ENCODE results near the gene LRP5.

DNA sequence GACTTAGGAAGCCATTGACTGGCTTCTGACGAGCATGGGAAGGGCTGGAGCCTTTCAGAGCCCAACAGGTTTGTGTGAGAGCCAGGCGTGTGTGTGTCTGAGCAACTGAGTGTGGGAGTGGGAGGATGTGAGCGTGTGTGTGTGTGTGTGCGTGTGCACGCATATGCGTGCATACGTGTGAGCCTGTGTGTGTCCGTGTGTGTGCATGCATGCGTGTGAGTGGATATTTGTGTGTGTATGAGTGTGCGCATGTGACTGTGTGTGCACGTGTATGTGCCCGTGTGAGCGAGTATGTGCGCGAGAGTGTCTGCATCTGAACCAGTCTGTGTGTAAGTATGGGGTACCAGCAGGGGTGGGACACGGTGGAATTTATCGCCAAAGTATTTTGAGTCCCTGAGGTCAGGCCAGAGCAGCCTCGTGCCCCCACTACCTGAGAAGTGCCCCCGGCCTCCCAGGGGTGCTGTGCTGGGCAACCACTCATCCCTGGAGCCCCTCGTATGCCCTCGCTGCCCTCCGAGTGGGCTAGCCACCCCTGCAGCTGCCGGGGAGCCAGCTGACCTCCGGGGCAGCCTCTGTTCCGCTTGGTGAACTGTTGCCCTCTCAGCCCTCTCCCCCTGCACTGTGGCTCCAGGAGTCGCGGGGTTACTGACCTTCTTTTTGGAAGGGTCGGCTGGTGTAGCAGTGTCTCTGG lies 38.5 kb downstream of the LRP5 start:
- TF ChIP-seq CTCF (IDR thresholded peaks at IDR 0.05) (no peak), POLR2A (IDR thresholded peaks at IDR 0.05) (no peak), EP300 (IDR thresholded peaks at IDR 0.05) (no peak)
